HUDEP-2 (cell line): ENCODE data around the gene MCM3.

Source experiments
- DNase-seq, 76 experiments: peaks; one replicate each; lab custom pipeline; 2025; ENCODE audit not compliant: unreplicated experiment in 76 of 76; lab: John Stamatoyannopoulos, UW

The MCM3 gene

DNA sequence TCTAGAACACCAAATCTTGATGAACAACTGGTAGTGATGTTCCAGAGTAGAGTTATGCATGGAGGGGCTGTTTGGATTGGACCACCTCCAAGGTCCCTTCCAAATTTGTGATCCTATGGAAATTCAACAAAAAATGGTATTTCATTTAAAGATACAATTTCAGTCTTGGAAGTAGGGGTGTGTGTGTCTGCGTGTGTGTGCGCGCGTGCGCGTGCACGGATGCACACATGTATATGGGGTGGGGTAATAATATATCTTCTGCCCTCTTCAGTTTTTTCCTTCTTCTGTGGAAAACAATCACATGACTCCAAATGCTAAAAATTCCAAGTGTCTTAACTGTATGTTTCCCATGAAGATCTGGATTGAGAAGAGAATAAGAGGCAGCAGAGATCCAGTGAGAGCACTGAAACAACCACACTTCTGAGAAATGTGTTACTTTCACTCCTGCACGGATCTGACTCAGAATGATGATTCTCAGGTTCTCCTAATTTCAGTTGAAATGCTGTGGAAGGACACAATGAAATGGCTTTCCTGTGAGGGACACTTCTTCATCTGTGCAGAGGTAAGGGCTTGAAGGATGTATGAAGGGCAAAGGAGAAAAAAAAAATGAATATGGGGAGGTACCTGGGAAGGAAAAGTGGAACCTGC, 29.7 kb downstream of the MCM3 start:
- no peak for DNase-seq

DNA sequence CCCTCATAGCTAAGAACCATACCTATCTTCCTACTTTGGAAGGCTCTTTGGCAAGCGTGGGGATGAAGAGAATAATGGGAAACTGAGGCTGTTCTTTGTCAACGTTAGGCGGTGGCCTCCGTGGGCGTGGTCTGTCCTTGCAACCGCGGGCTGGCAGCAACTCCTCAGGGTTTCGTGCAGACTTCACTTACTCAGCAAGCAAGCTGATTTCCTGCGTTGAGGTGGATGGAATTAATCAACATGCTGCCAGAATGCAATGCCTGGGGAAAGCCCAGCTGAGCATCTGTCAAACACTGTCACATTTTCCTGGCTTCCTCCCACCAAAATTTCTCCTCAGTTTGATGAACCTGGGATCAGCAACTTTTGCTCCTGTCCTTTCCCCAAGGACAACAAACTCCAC, 31.0 kb downstream of the MCM3 start:
- no peak for DNase-seq

DNA sequence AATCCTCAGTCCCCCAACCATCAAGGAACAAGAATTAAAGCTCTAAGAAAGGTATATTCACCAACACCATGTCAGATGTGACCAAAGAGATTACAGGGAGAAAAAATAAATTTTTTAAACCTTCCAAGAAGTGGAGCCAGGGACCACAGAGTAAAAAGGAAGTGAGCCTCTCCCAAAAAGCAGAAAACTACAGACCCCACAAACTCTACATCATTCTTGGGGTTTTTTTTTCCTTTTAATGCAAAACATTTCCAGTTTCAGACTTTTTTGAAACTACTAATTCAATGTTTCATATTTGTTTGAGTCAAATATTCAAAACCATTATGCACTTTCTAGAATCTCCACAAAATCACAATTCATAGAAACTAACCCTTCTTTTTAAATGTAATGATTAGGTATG, 33.4 kb downstream of the MCM3 start:
- no peak for DNase-seq

DNA sequence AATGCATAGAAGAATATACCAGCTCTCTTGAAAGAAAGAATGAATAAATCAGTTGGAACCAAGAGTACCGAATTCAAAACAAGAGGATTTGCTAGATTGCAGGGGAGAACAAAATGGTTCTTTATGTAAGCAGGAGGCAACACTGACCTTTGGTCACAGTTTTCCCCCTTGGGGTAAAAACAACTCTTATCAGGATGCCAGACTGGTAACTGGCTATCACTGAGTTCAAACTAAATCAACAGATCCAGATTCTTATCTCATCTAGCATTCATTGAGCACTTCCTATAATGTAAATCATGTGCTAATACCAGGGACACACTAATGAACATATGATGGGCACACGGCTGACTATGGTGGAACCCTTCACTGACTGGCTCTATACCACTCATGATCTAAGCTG, 35.5 kb downstream of the MCM3 start:
- DNase-seq = no peak

GRCh38 chr6:52245425-52245824, 39.1 kb downstream of the MCM3 start:
- no peak for DNase-seq

- no peak for DNase-seq
Measured at GRCh38 chr6:52244400-52244799, 40.1 kb downstream of the MCM3 start, which contains the start of gene IL17F. IL17F (minus strand) TSS chr6:52244500; CDS start chr6:52244429, 71 bp downstream.

DNA sequence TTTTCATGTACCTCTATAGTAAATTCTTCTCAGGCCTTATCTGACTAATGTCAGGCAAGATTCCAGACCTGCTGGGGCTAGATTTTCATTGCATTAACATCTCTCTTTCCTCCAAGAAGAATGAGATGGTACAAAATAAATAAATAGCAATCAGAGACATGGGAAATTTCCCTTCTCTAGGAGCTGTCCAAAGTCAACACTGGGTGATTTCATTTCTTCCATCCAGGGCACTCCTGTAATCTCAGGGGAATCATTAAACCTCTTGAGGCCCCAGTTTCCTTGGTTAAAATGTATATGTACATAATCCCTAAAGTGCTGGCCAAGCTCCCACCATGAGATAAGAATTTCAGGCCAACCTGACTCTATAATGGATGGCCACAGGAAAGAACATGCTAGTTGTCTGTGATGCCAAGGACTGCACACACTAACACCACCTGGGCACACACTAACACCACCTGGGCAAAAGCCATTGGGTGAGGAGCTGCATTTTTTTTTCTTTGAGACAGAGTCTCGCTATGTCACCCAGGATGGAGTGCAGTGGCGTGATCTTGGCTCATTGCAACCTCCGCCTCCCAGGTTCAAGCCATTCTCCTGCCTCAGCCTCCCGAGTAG, 41.2 kb downstream of the MCM3 start:
- DNase-seq = no peak

DNA sequence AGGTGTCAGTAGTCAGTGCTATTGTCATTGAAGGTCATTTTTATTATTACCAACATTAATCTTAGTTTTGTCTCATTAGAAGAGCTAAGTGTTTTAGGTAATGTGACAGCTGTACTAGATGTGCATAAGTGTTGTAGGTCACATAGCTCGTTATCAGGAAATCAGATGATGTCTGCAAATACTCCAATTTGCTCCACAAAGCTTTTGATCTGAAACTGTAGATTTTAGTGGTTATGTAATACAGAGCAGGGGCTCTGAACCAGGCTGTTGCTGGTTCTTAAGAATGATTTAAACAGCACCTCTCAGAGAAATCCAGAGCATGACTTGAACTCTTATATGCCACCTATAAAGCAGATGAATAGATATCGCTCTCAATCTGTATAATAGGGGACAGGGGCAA, 42.7 kb downstream of the MCM3 start:
- DNase-seq = no peak

GRCh38 chr6:52233975-52234823, 50.3 kb downstream of the MCM3 start:
- DNase-seq = peak in 25 of 76 experiments; percentile 5 to 62 (median 21)

DNA sequence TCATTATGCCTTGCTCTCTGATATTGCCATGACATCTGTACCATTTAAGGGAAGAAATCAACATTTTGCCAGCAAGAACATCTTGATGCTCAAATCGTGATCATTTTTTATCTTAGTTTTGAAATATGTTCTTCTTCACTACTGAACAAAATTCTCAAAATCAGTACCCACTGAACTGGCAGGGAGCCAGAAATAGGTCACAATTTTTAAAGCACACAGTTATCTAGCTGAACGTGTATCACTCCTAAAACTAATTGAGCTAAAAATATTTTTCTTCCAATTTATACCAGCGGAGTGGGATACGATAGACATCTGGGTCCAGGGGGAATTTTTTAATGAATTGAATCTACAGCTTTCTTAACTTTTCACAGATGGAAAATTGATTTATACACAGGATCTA, 51.5 kb downstream of the MCM3 start:
- DNase-seq = no peak

- DNase-seq = no peak
Measured at GRCh38 chr6:52231406-52232127, 53.0 kb downstream of the MCM3 start.

- no peak for DNase-seq
Measured at GRCh38 chr6:52230685-52231084, 53.9 kb downstream of the MCM3 start.

DNA sequence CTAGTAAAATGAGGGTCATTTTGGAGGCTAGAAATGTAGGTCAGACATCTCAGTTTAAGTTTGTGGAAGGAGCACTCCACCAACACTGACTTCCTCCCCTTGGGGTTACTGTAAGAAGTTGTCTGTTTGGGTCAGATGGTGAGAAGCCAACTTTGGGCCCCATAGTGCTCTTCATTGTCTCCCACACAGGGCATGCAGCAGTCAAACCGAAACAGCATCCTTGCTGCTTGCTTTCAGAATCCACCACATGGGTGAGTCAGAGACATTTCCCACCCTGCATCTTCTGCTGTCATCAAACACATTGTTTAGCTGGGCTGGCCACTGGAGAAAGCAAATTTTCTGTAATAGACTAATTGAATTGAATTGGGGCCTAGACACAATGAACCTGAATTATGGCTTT, 57.0 kb downstream of the MCM3 start:
- DNase-seq = no peak

- peak in 25 of 76 experiments; percentile 2 to 81 (median 32) for DNase-seq
Measured at GRCh38 chr6:52221302-52221701, 63.2 kb downstream of the MCM3 start.

DNA sequence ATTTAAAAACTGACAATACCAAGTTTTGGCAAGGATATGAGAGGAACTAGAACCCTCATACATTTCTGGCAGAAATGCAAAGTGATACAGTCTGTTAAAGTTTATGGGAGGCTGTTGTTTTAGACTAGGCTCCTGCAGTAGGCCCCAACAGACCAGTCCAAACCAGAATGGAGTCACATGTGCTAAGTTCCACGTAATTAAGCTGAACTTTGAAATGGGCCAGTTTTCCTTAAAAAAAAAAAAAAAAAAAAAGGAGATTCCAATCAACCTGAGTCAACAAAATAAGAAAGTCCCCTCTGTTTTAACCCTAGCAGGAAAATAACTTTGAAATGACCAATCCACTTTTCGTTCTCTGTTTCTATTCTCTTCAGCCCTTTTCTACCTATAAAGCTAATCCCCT, 66.8 kb downstream of the MCM3 start:
- no peak for DNase-seq

- DNase-seq = no peak
Measured at GRCh38 chr6:52216932-52217575, 67.5 kb downstream of the MCM3 start.

- DNase-seq = no peak
Measured at GRCh38 chr6:52215787-52216186, 68.8 kb downstream of the MCM3 start.
